ENCODE data around the gene PLA2G12A. TPM values are rescaled to one million over a fixed set of nuclear protein-coding genes. Genes with fewer than 3 reads are reported as not detected.

The PLA2G12A gene
- total and polyA plus RNA-seq, 2 donors (not counting 1 experiment from before 2014, with no cell fraction given): 15.9 to 18.0 TPM

GRCh38 chr4:109745830-109746229 is 16.0 kb upstream of the PLA2G12A start:
- Histone ChIP-seq H4K20me1 (ENCODE audit: control insufficient read depth, extremely low read depth, insufficient read depth, low read length) (no peaks in the 10 kb centered on the region), H2AFZ (ENCODE audit: low read length) (no peak overlapping the region), H3K9ac (ENCODE audit: insufficient read depth, low read length) (no peak overlapping the region), H3K79me2 (ENCODE audit: control insufficient read depth, insufficient read depth, low read length) (no peaks in the 10 kb centered on the region), H3K27ac (ENCODE audit: insufficient read depth, low read length) (no peak overlapping the region), H3K36me3 (ENCODE audit: control insufficient read depth, insufficient read depth, low read length) (no peaks in the 10 kb centered on the region), H3K9me3 (ENCODE audit: control insufficient read depth, insufficient read depth, low read depth, low read length) (no peaks in the 10 kb centered on the region), H3K4me1 (ENCODE audit: control insufficient read depth, extremely low read depth, insufficient read depth, low read length) (no peaks in the 10 kb centered on the region), H3K4me3 (replicated peaks in 1 of 4; ENCODE audit: control extremely low read depth in 1 of 4, insufficient read depth in 1 of 4, low read depth in 3 of 4, low read length in 4 of 4) (no peak overlapping the region), H3K4me2 (ENCODE audit: extremely low read depth, insufficient read depth, low read length) (no peak overlapping the region), H3K27me3 (ENCODE audit: control insufficient read depth, insufficient read depth, low read length) (no peaks in the 10 kb centered on the region)
- TF ChIP-seq CTCF (conservative IDR thresholded peaks at IDR 0.05 in 1 of 2, IDR thresholded peaks at IDR 0.05 in 1 of 2; ENCODE audit: low read depth in 1 of 2, low read length in 2 of 2): no peak
- TF ChIP-seq EZH2 (IDR thresholded peaks at IDR 0.05; ENCODE audit: low read length, missing control alignments): no peak
- no peak for DNase-seq (ENCODE audit: low read depth in 2 of 2)

- Histone ChIP-seq H3K9ac (ENCODE audit: insufficient read depth, low read length) (no peak overlapping the region), H3K27me3 (ENCODE audit: control insufficient read depth, insufficient read depth, low read length) (no peaks in the 10 kb centered on the region), H2AFZ (ENCODE audit: low read length) (no peak overlapping the region), H3K9me3 (ENCODE audit: control insufficient read depth, insufficient read depth, low read depth, low read length) (no peaks in the 10 kb centered on the region), H3K36me3 (ENCODE audit: control insufficient read depth, insufficient read depth, low read length) (no peaks in the 10 kb centered on the region), H3K4me1 (ENCODE audit: control insufficient read depth, extremely low read depth, insufficient read depth, low read length) (no peaks in the 10 kb centered on the region), H3K4me2 (ENCODE audit: extremely low read depth, insufficient read depth, low read length) (no peak overlapping the region), H3K79me2 (ENCODE audit: control insufficient read depth, insufficient read depth, low read length) (no peaks in the 10 kb centered on the region), H3K4me3 (replicated peaks in 1 of 4; ENCODE audit: control extremely low read depth in 1 of 4, insufficient read depth in 1 of 4, low read depth in 3 of 4, low read length in 4 of 4) (no peak overlapping the region), H4K20me1 (ENCODE audit: control insufficient read depth, extremely low read depth, insufficient read depth, low read length) (no peaks in the 10 kb centered on the region), H3K27ac (ENCODE audit: insufficient read depth, low read length) (no peak overlapping the region)
- peak in 1 of 2 donors; percentile 31 for DNase-seq (ENCODE audit: low read depth in 2 of 2)
- TF ChIP-seq CTCF (conservative IDR thresholded peaks at IDR 0.05 in 1 of 2, IDR thresholded peaks at IDR 0.05 in 1 of 2; ENCODE audit: low read depth in 1 of 2, low read length in 2 of 2) (no peak), EZH2 (IDR thresholded peaks at IDR 0.05; ENCODE audit: low read length, missing control alignments) (no peak)
These were observed 9.7 kb upstream of the PLA2G12A start for GRCh38 chr4:109739547-109739946.

- DNase-seq (ENCODE audit: low read depth in 2 of 2): no peak
- no peak overlapping the region for H2AFZ ChIP-seq (ENCODE audit: low read length)
- no peaks in the 10 kb centered on the region for H3K4me1 ChIP-seq (ENCODE audit: control insufficient read depth, extremely low read depth, insufficient read depth, low read length)
- no peaks in the 10 kb centered on the region for H3K36me3 ChIP-seq (ENCODE audit: control insufficient read depth, insufficient read depth, low read length)
- TF ChIP-seq CTCF (conservative IDR thresholded peaks at IDR 0.05 in 1 of 2, IDR thresholded peaks at IDR 0.05 in 1 of 2; ENCODE audit: low read depth in 1 of 2, low read length in 2 of 2): no peak
- no peak for TF ChIP-seq EZH2 (IDR thresholded peaks at IDR 0.05; ENCODE audit: low read length, missing control alignments)
- H3K4me2 ChIP-seq (ENCODE audit: extremely low read depth, insufficient read depth, low read length): no peak overlapping the region
- H3K27ac ChIP-seq (ENCODE audit: insufficient read depth, low read length): no peak overlapping the region
- no peak overlapping the region for H3K4me3 ChIP-seq (replicated peaks in 1 of 4; ENCODE audit: control extremely low read depth in 1 of 4, insufficient read depth in 1 of 4, low read depth in 3 of 4, low read length in 4 of 4)
- no peaks in the 10 kb centered on the region for H3K27me3 ChIP-seq (ENCODE audit: control insufficient read depth, insufficient read depth, low read length)
- H3K9ac ChIP-seq (ENCODE audit: insufficient read depth, low read length): no peak overlapping the region
- H3K79me2 ChIP-seq (ENCODE audit: control insufficient read depth, insufficient read depth, low read length): no peaks in the 10 kb centered on the region
- no peaks in the 10 kb centered on the region for H4K20me1 ChIP-seq (ENCODE audit: control insufficient read depth, extremely low read depth, insufficient read depth, low read length)
- H3K9me3 ChIP-seq (ENCODE audit: control insufficient read depth, insufficient read depth, low read depth, low read length): no peaks in the 10 kb centered on the region
These were observed 8.4 kb upstream of the PLA2G12A start for GRCh38 chr4:109738104-109738872.

Measured in fibroblast of lung (primary cell).